ENCODE measurements around the gene SERF2. TPM values are rescaled to one million over a fixed set of nuclear protein-coding genes. Genes with fewer than 3 reads are reported as not detected.
"Not testable (repeated sequence)": the region's sequence is repeated elsewhere in the genome, so short reads cannot be mapped to it uniquely, and the experiment has no call there.

Gene SERF2
- total RNA-seq, 1 experiment from 2014 or later = 612 TPM

GRCh38 chr15:43830691-43831275, 38.7 kb downstream of the SERF2 start:
- H3K4me2 ChIP-seq; H2AFZ ChIP-seq; BruUV-seq (replicated peaks); H3K36me3 ChIP-seq (ENCODE audit: low read depth); CTCF ChIA-PET; H3K4me3 ChIP-seq; H3K27ac ChIP-seq; H3K9me3 ChIP-seq (ENCODE audit: insufficient read depth, low read depth); H3K79me2 ChIP-seq (ENCODE audit: low read depth); H3K27me3 ChIP-seq (ENCODE audit: insufficient read depth, low read depth); intact Hi-C loops (cut with micrococcal nuclease; ENCODE audit: unreplicated experiment); H4K20me1 ChIP-seq (ENCODE audit: insufficient read depth); H3K9me2 ChIP-seq (ENCODE audit: insufficient read depth); DNase-seq; POLR2A ChIA-PET (ENCODE audit: unreplicated experiment): not testable (repeated sequence)
- H3F3A ChIP-seq (ENCODE audit: insufficient read depth, low read depth) = peaks cover 13% of the 10 kb centered on the region; the same call in 1 of the 2 replicates
- peaks cover 19% of the 10 kb centered on the region for H3K4me1 ChIP-seq (replicated peaks; ENCODE audit: insufficient read depth)

DNA sequence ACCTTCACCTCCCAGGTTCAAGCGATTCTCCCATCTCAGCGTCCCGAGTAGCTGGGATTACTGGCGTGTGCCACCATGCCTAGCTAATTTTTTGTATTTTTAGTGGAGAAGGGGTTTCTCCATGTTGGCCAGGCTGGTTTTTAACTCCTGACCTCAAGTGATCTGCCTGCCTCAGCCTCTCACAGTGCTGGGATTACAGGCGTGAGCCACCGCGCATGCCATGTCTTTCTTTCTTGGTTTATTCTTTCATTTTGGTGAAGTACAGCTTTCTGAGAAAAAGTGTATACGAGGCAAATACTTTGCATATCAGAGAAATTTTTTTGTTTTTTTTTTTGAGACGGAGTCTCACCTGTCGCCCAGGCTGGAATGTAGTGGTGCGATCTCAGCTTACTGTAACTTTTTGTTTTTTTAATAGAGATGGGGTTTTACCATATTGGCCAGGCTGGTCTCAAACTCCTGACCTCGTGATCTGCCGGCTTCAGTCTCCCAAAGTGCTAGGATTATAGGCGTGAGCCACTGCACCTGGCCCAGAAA, 39.5 kb downstream of the SERF2 start:
- BruUV-seq (replicated peaks); H3K4me3 ChIP-seq; H3K36me3 ChIP-seq (ENCODE audit: low read depth); H4K20me1 ChIP-seq (ENCODE audit: insufficient read depth); DNase-seq; H3K9me3 ChIP-seq (ENCODE audit: insufficient read depth, low read depth); H3K27me3 ChIP-seq (ENCODE audit: insufficient read depth, low read depth); H3K27ac ChIP-seq; H2AFZ ChIP-seq; H3K4me2 ChIP-seq; H3K79me2 ChIP-seq (ENCODE audit: low read depth); H3K9me2 ChIP-seq (ENCODE audit: insufficient read depth); intact Hi-C loops (cut with micrococcal nuclease; ENCODE audit: unreplicated experiment): not testable (repeated sequence)
- POLR2A ChIA-PET (ENCODE audit: unreplicated experiment) = interaction anchor here (0.6 kb wide), 1 partner anchor 82 kb away, joined by 3 read pairs; no protein-coding TSS in a partner anchor
- CTCF ChIA-PET = interaction anchor here (0.6 to 0.7 kb wide), 2 partner anchors 22 to 678 kb away, joined by 3 to 7 read pairs; no protein-coding TSS in a partner anchor
- peaks cover 13% of the 10 kb centered on the region; the same call in 1 of the 2 replicates for H3F3A ChIP-seq (ENCODE audit: insufficient read depth, low read depth)
- peaks cover 11% of the 10 kb centered on the region for H3K4me1 ChIP-seq (replicated peaks; ENCODE audit: insufficient read depth)

DNA sequence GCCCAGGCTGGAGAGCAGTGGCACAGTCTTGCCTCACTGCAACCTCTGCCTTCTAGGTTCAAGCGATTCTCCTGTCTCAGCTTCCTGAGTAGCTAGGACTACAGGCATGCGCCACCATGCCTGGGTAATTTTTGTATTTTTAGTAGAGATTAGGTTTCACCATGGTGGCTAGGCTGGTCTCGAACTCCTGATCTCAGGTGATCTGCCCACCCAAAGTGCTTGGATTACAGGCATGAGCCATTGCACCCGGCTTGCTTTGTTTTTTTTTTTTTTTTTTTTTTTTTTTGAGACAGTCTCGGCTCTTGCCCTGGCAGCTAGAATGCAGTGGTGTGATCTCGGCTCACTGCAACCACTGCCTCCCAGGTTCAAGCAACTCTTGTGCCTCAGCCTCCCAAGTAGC, 40.4 kb downstream of the SERF2 start:
- H3K79me2 ChIP-seq (ENCODE audit: low read depth); H3K4me3 ChIP-seq; H3K36me3 ChIP-seq (ENCODE audit: low read depth); H3K4me2 ChIP-seq; H3K27ac ChIP-seq; H4K20me1 ChIP-seq (ENCODE audit: insufficient read depth); H3K4me1 ChIP-seq (replicated peaks; ENCODE audit: insufficient read depth); H3K27me3 ChIP-seq (ENCODE audit: insufficient read depth, low read depth); H3K9me3 ChIP-seq (ENCODE audit: insufficient read depth, low read depth); DNase-seq; H3F3A ChIP-seq (ENCODE audit: insufficient read depth, low read depth); POLR2A ChIA-PET (ENCODE audit: unreplicated experiment); intact Hi-C loops (cut with micrococcal nuclease; ENCODE audit: unreplicated experiment); H3K9me2 ChIP-seq (ENCODE audit: insufficient read depth); BruUV-seq (replicated peaks); H2AFZ ChIP-seq: not testable (repeated sequence)
- CTCF ChIA-PET = interaction anchor here (0.7 kb wide), 1 partner anchor 677 kb away, joined by 7 read pairs; no protein-coding TSS in a partner anchor

- Histone ChIP-seq H3K27ac (no peak overlapping the region), H3K9me3 (ENCODE audit: insufficient read depth, low read depth) (no peaks in the 10 kb centered on the region), H3K4me3 (no peak overlapping the region), H3K4me1 (replicated peaks; ENCODE audit: insufficient read depth) (no peaks in the 10 kb centered on the region), H3K79me2 (ENCODE audit: low read depth) (no peaks in the 10 kb centered on the region), H3K9me2 (ENCODE audit: insufficient read depth) (no peaks in the 10 kb centered on the region), H3K27me3 (ENCODE audit: insufficient read depth, low read depth) (no peaks in the 10 kb centered on the region), H2AFZ (no peak overlapping the region), H4K20me1 (ENCODE audit: insufficient read depth) (no peaks in the 10 kb centered on the region), H3K4me2 (no peak overlapping the region), H3F3A (ENCODE audit: insufficient read depth, low read depth) (no peaks in the 10 kb centered on the region), H3K36me3 (ENCODE audit: low read depth) (no peaks in the 10 kb centered on the region)
- CTCF ChIA-PET = no interaction called here
- no TSS peak for BruUV-seq (replicated peaks)
- no peak for DNase-seq
- TF ChIP-seq, protein P1, sequence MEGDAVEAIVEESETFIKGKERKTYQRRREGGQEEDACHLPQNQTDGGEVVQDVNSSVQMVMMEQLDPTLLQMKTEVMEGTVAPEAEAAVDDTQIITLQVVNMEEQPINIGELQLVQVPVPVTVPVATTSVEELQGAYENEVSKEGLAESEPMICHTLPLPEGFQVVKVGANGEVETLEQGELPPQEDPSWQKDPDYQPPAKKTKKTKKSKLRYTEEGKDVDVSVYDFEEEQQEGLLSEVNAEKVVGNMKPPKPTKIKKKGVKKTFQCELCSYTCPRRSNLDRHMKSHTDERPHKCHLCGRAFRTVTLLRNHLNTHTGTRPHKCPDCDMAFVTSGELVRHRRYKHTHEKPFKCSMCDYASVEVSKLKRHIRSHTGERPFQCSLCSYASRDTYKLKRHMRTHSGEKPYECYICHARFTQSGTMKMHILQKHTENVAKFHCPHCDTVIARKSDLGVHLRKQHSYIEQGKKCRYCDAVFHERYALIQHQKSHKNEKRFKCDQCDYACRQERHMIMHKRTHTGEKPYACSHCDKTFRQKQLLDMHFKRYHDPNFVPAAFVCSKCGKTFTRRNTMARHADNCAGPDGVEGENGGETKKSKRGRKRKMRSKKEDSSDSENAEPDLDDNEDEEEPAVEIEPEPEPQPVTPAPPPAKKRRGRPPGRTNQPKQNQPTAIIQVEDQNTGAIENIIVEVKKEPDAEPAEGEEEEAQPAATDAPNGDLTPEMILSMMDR (conservative IDR thresholded peaks at IDR 0.05) = no peak
- no peak for TF ChIP-seq EZH2 (IDR thresholded peaks at IDR 0.05; ENCODE audit: low read depth)
- POLR2A ChIA-PET (ENCODE audit: unreplicated experiment) = no interaction called here
- intact Hi-C loops (cut with micrococcal nuclease; ENCODE audit: unreplicated experiment) = no loop called here
Measured at GRCh38 chr15:43845421-43845820, 53.3 kb downstream of the SERF2 start.

Small RNA genes within 50 kb of the gene (microRNA-seq; reads per million reads assigned to microRNA genes)
- gene MIR1282 (ENCODE audit: borderline number of aligned reads, borderline replicate concordance) = not detected

Other genes starting within 250 kb of the SERF2 start
- gene PPIP5K1, start 202.1 kb upstream of the SERF2 start, total RNA-seq (2021) = 50.9 and 62.4 TPM in 2 replicates
- gene CKMT1B, start 198.3 kb upstream of the SERF2 start, total RNA-seq (2021) = 1.6 TPM in 1 of 2 replicates, not detected in the other
- gene STRC, start 173.5 kb upstream of the SERF2 start, total RNA-seq (2021) = 0.59 and 1.3 TPM in 2 replicates
- gene CATSPER2, start 143.5 kb upstream of the SERF2 start, total RNA-seq (2021) = 5.8 and 8.0 TPM in 2 replicates
- gene CKMT1A, start 98.5 kb upstream of the SERF2 start, total RNA-seq (2021) = 0.95 and 1.5 TPM in 2 replicates
- 435 and 445 TPM in 2 replicates for gene PDIA3, start 45.9 kb upstream of the SERF2 start, total RNA-seq (2021)
- 6.1 and 7.0 TPM in 2 replicates for gene ELL3, start 15.4 kb upstream of the SERF2 start, total RNA-seq (2021)
- gene SERINC4, start 7.9 kb downstream of the SERF2 start, total RNA-seq (2021) = 0.46 TPM in 1 of 2 replicates, not detected in the other
- gene HYPK, start 8.3 kb downstream of the SERF2 start, total RNA-seq (2021) = 10.1 and 14.4 TPM in 2 replicates
- gene MFAP1, start 32.4 kb downstream of the SERF2 start, total RNA-seq (2021) = 22.3 and 26.3 TPM in 2 replicates
- 15.7 and 27.2 TPM in 2 replicates for gene WDR76, start 34.7 kb downstream of the SERF2 start, total RNA-seq (2021)

Data from PC-9 (cell line).